GM18868 (cell line): ENCODE data around the gene ZNF81.
"Not testable (repeated sequence)": the region's sequence is repeated elsewhere in the genome, so short reads cannot be mapped to it uniquely, and the experiment has no call there.

Source experiments
- ATAC-seq: cut with Tn5 transposase; IDR thresholded peaks from one replicate; pipeline ENCODE4 v1.9.1; 2021; ENCODE audit warnings: mild to moderate bottlenecking, moderate library complexity; ENCODE audit not compliant: unreplicated experiment

ZNF81 gene

DNA sequence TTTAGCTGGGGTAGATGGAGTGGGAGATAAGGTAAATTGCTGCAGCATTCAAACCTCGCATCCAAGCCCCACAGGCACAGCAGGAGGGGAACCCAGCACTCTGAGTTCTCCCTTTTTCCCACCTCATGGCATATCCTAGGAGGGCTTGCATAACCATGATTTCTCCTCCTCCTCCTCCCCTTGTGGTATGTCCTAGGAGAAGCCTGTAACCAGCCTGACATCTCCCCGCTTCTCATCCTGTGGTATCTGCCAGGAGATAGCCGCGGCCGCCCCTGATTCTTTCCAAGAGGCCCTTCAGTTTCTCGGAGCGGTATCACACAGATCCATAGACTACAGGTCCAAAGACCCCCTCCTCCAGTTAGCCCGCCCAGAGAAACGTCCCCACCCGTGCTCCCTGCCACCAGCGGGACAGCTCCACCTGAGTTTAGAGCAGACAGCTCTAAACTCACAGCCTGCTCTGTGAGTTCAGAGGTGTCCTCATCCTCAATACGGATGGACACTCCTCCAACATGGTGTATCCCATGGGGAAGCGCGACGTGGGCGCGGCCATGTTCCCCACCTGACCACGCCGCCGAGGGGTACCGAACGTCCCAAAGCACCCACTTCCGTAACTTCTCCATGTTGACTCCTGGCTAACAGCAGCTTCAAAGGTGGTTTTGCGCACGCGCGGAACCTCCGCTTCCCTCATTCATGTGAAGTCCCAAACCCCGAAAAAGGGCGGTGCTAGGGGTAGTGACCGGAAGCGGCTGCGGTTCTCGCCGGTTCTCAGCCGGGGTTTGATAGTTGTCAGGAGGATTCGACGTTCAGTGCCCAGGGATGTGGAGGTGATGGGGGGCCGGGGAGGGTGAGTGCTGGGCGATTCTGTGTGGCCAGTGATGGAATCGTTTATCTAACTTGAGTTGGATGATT is at the start of gene ZNF81:
ZNF81 (plus strand) TSS at position 739 of the 909 bp plus-strand sequence. CDS start 9,366 bp downstream, outside the sequence.
- peak; percentile 92 for ATAC-seq

DNA sequence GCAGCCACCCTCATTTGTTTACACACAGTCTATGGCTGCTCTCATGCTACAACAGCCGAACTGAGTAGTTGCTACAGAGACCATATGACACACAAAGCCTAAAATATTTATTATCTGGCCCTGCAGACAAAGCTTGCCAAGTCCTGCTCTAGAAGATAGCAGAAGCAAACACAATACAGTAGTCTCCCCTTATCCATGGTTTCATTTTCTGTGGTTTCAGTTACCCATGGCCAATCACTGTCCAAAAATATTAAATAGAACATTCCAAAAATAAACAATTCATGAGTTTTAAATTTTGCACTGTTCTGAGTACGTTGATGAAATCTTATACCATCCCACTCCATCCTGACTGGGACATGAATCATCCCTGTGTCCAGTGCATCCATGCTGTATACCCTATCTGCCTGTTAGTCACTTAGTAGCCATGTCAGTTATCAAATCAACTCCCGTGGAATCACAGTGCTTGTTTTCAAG is 40.2 kb upstream of the ZNF81 start:
- ATAC-seq: no peak

- ATAC-seq: no peak
These were observed 39.6 kb upstream of the ZNF81 start for GRCh38 chrX:47797084-47797483.

GRCh38 chrX:47798861-47799260 is 37.8 kb upstream of the ZNF81 start:
- no peak for ATAC-seq

- ATAC-seq: no peak
These were observed 34.1 kb upstream of the ZNF81 start for GRCh38 chrX:47802589-47802988.

DNA sequence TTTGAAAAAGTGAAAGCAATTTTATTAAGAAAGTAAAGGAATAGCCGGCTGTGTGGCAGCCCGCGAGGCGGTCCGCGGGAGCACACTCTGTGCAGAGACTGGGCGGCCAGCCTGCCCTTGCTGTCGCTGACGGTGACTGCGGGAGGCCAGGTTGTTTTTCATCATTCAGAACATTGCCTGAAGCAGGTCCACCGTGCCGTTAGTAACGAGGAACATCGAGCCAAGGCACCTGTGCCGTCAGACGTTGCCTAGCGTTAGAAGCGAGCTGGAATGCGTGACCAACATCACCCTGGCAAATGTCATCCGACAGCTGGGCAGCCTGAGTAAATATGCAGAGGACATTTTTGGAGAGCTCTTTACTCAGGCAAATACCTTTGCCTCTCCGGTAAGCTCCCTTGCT is 33.6 kb upstream of the ZNF81 start:
- ATAC-seq: not testable (repeated sequence)

DNA sequence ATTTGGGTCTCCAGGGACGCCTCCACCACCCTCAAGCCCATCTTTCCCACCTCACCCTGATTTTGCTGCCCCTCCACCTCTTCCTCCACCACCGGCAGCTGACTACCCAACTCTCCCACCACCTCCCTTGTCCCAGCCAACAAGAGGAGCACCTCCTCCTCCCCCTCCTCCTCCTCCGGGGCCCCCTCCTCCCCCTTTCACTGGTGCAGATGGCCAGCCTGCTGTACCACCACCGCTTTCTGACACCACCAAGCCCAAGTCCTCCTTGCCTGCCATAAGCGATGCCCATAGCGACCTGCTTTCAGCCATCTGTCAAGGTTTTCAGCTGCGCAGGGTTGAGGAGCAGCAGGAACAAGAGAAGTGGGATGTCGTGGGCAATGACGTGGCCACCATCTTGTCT is 32.4 kb upstream of the ZNF81 start:
- no peak for ATAC-seq

- not testable (repeated sequence) for ATAC-seq
These were observed 30.9 kb upstream of the ZNF81 start for GRCh38 chrX:47805844-47806243.

GRCh38 chrX:47806415-47807271 is 30.1 kb upstream of the ZNF81 start:
- not testable (repeated sequence) for ATAC-seq

DNA sequence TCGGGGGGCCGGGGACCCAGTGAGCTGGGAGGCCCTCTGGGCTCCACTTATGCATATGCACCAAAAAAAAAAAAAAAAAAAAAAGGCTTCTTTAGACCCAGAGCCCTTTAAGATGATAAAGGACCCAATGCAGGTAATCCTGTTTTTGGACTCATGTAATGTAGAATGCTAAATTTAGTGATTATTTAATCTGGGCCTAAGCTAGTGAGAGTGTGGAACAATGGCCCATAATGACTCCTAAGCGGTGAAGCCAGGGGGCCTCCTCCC is 29.5 kb upstream of the ZNF81 start:
- ATAC-seq: not testable (repeated sequence)

DNA sequence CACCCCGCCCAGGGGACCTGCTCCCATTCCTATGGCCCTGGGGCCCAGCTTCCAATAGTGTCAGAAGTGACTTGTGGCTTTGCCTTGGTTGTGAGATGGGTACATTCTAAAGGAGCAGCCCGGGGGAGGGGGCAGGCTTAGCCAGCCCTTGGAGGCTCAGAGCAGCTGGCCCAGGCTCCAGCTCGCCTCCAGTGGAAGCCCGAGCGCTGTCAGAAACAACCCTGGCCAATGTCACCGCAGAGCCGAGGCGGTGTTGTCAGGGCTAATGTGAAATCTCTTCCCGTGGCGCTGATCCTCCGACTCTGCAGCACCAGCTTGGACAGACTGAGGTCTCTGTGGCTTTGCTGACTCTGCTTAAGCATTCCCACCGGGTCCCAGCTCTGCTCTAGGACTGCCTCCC is 29.2 kb upstream of the ZNF81 start:
- no peak for ATAC-seq

- no peak for ATAC-seq
These were observed 27.6 kb upstream of the ZNF81 start for GRCh38 chrX:47808904-47809788.

GRCh38 chrX:47814851-47815250 is 21.9 kb upstream of the ZNF81 start:
- no peak for ATAC-seq

DNA sequence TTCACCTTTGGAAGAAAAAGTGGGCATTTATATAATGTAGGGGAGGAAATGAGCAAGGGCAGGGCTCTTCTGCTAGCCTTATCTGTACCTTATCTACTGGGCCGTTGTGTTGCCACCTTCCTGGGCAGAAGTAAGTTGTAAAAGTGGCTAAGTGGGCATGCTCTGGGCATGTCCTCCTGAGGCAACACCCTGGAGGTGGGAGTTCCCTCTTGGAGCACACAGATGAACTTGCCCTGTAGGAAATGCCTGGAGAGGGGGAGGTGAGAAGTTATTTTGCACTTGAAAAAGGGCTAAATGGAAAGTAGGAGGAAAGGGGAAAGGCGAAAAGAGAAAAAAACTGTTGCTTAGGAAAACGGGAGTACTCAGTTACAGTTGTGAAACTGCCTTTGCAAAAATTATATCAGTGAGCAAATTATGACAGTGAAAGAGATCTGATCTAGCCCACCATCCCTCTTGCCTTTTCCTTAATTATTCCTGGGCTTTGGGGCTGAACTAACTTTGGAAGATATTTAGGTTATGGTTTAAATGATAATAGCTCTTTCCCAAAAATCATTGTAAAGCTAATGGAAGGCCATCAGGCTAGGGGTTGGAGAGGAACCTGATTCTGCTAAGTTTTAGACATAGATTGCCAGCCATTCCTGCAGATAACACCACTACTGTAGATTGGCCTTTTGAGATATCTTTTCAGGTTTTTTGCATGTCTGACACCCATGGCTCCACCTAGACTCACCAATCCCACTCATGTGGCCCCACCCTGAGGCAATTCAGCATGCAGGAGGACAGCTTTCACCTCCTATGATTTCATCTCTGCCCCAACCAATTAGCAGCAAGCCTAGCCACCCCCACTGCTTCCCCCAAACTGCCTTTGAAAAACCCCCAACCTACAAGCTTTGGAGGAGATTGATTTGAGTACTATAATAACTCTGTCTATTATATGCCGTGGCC is 20.5 kb upstream of the ZNF81 start:
- ATAC-seq: no peak

DNA sequence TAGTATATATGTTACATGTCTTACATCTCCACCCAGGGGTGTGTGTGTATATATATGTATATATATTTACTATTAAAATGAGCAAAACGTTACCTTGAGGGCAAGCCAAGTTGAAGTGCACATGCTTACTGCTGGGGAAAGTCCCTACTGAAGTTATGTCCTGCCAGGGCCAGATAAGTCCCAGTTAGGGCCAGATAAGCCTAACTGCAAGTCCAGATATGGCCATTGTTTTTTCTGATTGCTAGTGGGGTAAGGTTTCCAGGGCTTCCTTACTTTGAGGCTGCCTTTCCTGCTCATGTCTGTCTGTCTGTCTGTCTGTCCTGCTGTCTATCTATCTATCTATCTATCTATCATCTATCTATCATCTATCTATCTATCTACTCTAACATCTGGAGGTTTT is 19.3 kb upstream of the ZNF81 start:
- ATAC-seq: no peak

DNA sequence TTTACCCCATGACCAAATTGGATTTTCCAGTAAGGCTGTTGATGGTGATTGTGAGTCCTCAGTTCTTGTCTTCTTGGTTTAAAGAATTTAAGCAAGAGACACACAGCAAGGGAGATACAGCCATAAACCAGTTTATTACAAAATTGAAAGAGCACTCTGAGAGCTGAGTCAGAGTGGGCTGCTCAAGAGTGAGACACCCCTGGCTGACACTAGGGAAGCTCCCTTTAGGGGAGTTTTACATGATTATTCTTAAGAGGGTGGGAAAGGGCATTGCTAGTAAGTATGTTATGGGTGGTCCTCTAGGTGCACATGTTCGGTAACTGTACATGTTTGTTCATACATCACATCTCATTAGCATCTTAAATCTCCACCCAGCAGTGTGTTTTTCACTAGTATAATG is 18.8 kb upstream of the ZNF81 start:
- ATAC-seq: no peak

GRCh38 chrX:47828984-47829383 is 7.7 kb upstream of the ZNF81 start:
- no peak for ATAC-seq

- ATAC-seq: no peak
These were observed 4.9 kb upstream of the ZNF81 start for GRCh38 chrX:47831788-47832187.

- ATAC-seq: no peak
These were observed 1.7 kb downstream of the ZNF81 start for GRCh38 chrX:47838361-47838760.

GRCh38 chrX:47840111-47840510 is 3.4 kb downstream of the ZNF81 start:
- ATAC-seq: no peak
